Measurements from ENCODE around the gene OR1D5.

GRCh38 chr17:3036800-3037199 lies 26.6 kb downstream of the OR1D5 start:
- TF ChIP-seq CTCF (IDR thresholded peaks at IDR 0.05; ENCODE audit: poor library complexity) (no peak), EZH2 (IDR thresholded peaks at IDR 0.05; ENCODE audit: borderline replicate concordance) (no peak)
